Measurements from ENCODE around the gene SOX10.

- TF ChIP-seq CTCF (IDR thresholded peaks at IDR 0.05 in 4 of 5, conservative IDR thresholded peaks at IDR 0.05 in 1 of 5) = no peak
- no peak for TF ChIP-seq POLR2A (IDR thresholded peaks at IDR 0.05)
These were observed 28.3 kb upstream of the SOX10 start for GRCh38 chr22:38012604-38013072.
